Measurements from ENCODE around the gene SLC16A2.
"Not testable (repeated sequence)": the region's sequence is repeated elsewhere in the genome, so short reads cannot be mapped to it uniquely, and the experiment has no call there.

Gene SLC16A2

GRCh38 chrX:74449322-74449936 is 28.1 kb downstream of the SLC16A2 start:
- no peaks in the 10 kb centered on the region for H3K9me3 ChIP-seq (ENCODE audit: control insufficient read depth, low read length)
- H3K36me3 ChIP-seq (ENCODE audit: control insufficient read depth, insufficient read depth, low read length) = no peaks in the 10 kb centered on the region
- H3K4me3 ChIP-seq (ENCODE audit: low read length) = no peak overlapping the region
- H3K4me1 ChIP-seq (ENCODE audit: control insufficient read depth, insufficient read depth, low read length) = no peaks in the 10 kb centered on the region
- H3K9ac ChIP-seq (ENCODE audit: low read length) = no peak overlapping the region
- H3K27me3 ChIP-seq (ENCODE audit: control insufficient read depth, insufficient read depth, low read length) = no peaks in the 10 kb centered on the region

GRCh38 chrX:74449937-74450330 is 28.6 kb downstream of the SLC16A2 start:
- no peak overlapping the region for H3K4me3 ChIP-seq (ENCODE audit: low read length)
- H3K4me1 ChIP-seq (ENCODE audit: control insufficient read depth, insufficient read depth, low read length) = no peaks in the 10 kb centered on the region
- no peaks in the 10 kb centered on the region for H3K27me3 ChIP-seq (ENCODE audit: control insufficient read depth, insufficient read depth, low read length)

GRCh38 chrX:74450803-74451449 is 29.6 kb downstream of the SLC16A2 start:
- no peaks in the 10 kb centered on the region for H3K27me3 ChIP-seq (ENCODE audit: control insufficient read depth, insufficient read depth, low read length)
- H3K36me3 ChIP-seq (ENCODE audit: control insufficient read depth, insufficient read depth, low read length) = no peaks in the 10 kb centered on the region
- H3K9me3 ChIP-seq (ENCODE audit: control insufficient read depth, low read length) = no peaks in the 10 kb centered on the region
- H3K9ac ChIP-seq (ENCODE audit: low read length) = no peak overlapping the region
- H3K4me3 ChIP-seq (ENCODE audit: low read length) = no peak overlapping the region
- no peaks in the 10 kb centered on the region for H3K4me1 ChIP-seq (ENCODE audit: control insufficient read depth, insufficient read depth, low read length)

More at GRCh38 chrX:74449937-74450330, 28.6 kb downstream of the SLC16A2 start:
- Histone ChIP-seq H3K9me3 (ENCODE audit: control insufficient read depth, low read length) (no peaks in the 10 kb centered on the region), H3K9ac (ENCODE audit: low read length) (no peak overlapping the region), H3K36me3 (ENCODE audit: control insufficient read depth, insufficient read depth, low read length) (no peaks in the 10 kb centered on the region)

GRCh38 chrX:74451450-74452198 is 30.3 kb downstream of the SLC16A2 start:
- Histone ChIP-seq H3K27me3 (ENCODE audit: control insufficient read depth, insufficient read depth, low read length) (no peaks in the 10 kb centered on the region), H3K9me3 (ENCODE audit: control insufficient read depth, low read length) (no peaks in the 10 kb centered on the region), H3K9ac (ENCODE audit: low read length) (no peak overlapping the region), H3K4me1 (ENCODE audit: control insufficient read depth, insufficient read depth, low read length) (no peaks in the 10 kb centered on the region), H3K4me3 (ENCODE audit: low read length) (no peak overlapping the region), H3K36me3 (ENCODE audit: control insufficient read depth, insufficient read depth, low read length) (no peaks in the 10 kb centered on the region)

- Histone ChIP-seq H3K9ac (ENCODE audit: low read length) (no peak overlapping the region), H3K36me3 (ENCODE audit: control insufficient read depth, insufficient read depth, low read length) (no peaks in the 10 kb centered on the region), H3K27me3 (ENCODE audit: control insufficient read depth, insufficient read depth, low read length) (no peaks in the 10 kb centered on the region), H3K9me3 (ENCODE audit: control insufficient read depth, low read length) (no peaks in the 10 kb centered on the region), H3K4me1 (ENCODE audit: control insufficient read depth, insufficient read depth, low read length) (no peaks in the 10 kb centered on the region), H3K4me3 (ENCODE audit: low read length) (no peak overlapping the region)
Observed at GRCh38 chrX:74452199-74452481, 30.8 kb downstream of the SLC16A2 start.

- H3K36me3 ChIP-seq (ENCODE audit: control insufficient read depth, insufficient read depth, low read length) = no peaks in the 10 kb centered on the region
- no peaks in the 10 kb centered on the region for H3K27me3 ChIP-seq (ENCODE audit: control insufficient read depth, insufficient read depth, low read length)
- no peak overlapping the region for H3K4me3 ChIP-seq (ENCODE audit: low read length)
- H3K9me3 ChIP-seq (ENCODE audit: control insufficient read depth, low read length) = no peaks in the 10 kb centered on the region
- no peak overlapping the region for H3K9ac ChIP-seq (ENCODE audit: low read length)
- no peaks in the 10 kb centered on the region for H3K4me1 ChIP-seq (ENCODE audit: control insufficient read depth, insufficient read depth, low read length)
Observed at GRCh38 chrX:74453178-74453577, 31.9 kb downstream of the SLC16A2 start.

GRCh38 chrX:74454233-74454632 is 32.9 kb downstream of the SLC16A2 start:
- H3K36me3 ChIP-seq (ENCODE audit: control insufficient read depth, insufficient read depth, low read length); H3K4me3 ChIP-seq (ENCODE audit: low read length); H3K27me3 ChIP-seq (ENCODE audit: control insufficient read depth, insufficient read depth, low read length); H3K9ac ChIP-seq (ENCODE audit: low read length); H3K9me3 ChIP-seq (ENCODE audit: control insufficient read depth, low read length); H3K4me1 ChIP-seq (ENCODE audit: control insufficient read depth, insufficient read depth, low read length): not testable (repeated sequence)

- no peaks in the 10 kb centered on the region for H3K9me3 ChIP-seq (ENCODE audit: control insufficient read depth, low read length)
- no peak overlapping the region for H3K4me3 ChIP-seq (ENCODE audit: low read length)
- H3K4me1 ChIP-seq (ENCODE audit: control insufficient read depth, insufficient read depth, low read length) = no peaks in the 10 kb centered on the region
- no peak overlapping the region for H3K9ac ChIP-seq (ENCODE audit: low read length)
- H3K36me3 ChIP-seq (ENCODE audit: control insufficient read depth, insufficient read depth, low read length) = no peaks in the 10 kb centered on the region
- no peaks in the 10 kb centered on the region for H3K27me3 ChIP-seq (ENCODE audit: control insufficient read depth, insufficient read depth, low read length)
Observed at GRCh38 chrX:74458736-74459135, 37.4 kb downstream of the SLC16A2 start.

- no peaks in the 10 kb centered on the region for H3K36me3 ChIP-seq (ENCODE audit: control insufficient read depth, insufficient read depth, low read length)
- no peaks in the 10 kb centered on the region for H3K27me3 ChIP-seq (ENCODE audit: control insufficient read depth, insufficient read depth, low read length)
- no peaks in the 10 kb centered on the region for H3K9me3 ChIP-seq (ENCODE audit: control insufficient read depth, low read length)
- no peak overlapping the region for H3K9ac ChIP-seq (ENCODE audit: low read length)
- no peak overlapping the region for H3K4me3 ChIP-seq (ENCODE audit: low read length)
- H3K4me1 ChIP-seq (ENCODE audit: control insufficient read depth, insufficient read depth, low read length) = no peaks in the 10 kb centered on the region
Observed at GRCh38 chrX:74461384-74461783, 40.1 kb downstream of the SLC16A2 start.

- Histone ChIP-seq H3K9ac (ENCODE audit: low read length) (no peak overlapping the region), H3K4me1 (ENCODE audit: control insufficient read depth, insufficient read depth, low read length) (no peaks in the 10 kb centered on the region), H3K27me3 (ENCODE audit: control insufficient read depth, insufficient read depth, low read length) (no peaks in the 10 kb centered on the region), H3K36me3 (ENCODE audit: control insufficient read depth, insufficient read depth, low read length) (no peaks in the 10 kb centered on the region), H3K4me3 (ENCODE audit: low read length) (no peak overlapping the region), H3K9me3 (ENCODE audit: control insufficient read depth, low read length) (no peaks in the 10 kb centered on the region)
Observed at GRCh38 chrX:74464722-74465121, 43.4 kb downstream of the SLC16A2 start.

GRCh38 chrX:74465424-74465823 is 44.1 kb downstream of the SLC16A2 start:
- Histone ChIP-seq H3K4me1 (ENCODE audit: control insufficient read depth, insufficient read depth, low read length) (no peaks in the 10 kb centered on the region), H3K4me3 (ENCODE audit: low read length) (no peak overlapping the region), H3K27me3 (ENCODE audit: control insufficient read depth, insufficient read depth, low read length) (no peaks in the 10 kb centered on the region), H3K9ac (ENCODE audit: low read length) (no peak overlapping the region), H3K36me3 (ENCODE audit: control insufficient read depth, insufficient read depth, low read length) (no peaks in the 10 kb centered on the region), H3K9me3 (ENCODE audit: control insufficient read depth, low read length) (no peaks in the 10 kb centered on the region)

- Histone ChIP-seq H3K4me1 (ENCODE audit: control insufficient read depth, insufficient read depth, low read length) (no peaks in the 10 kb centered on the region), H3K4me3 (ENCODE audit: low read length) (no peak overlapping the region), H3K36me3 (ENCODE audit: control insufficient read depth, insufficient read depth, low read length) (no peaks in the 10 kb centered on the region), H3K27me3 (ENCODE audit: control insufficient read depth, insufficient read depth, low read length) (no peaks in the 10 kb centered on the region), H3K9ac (ENCODE audit: low read length) (no peak overlapping the region), H3K9me3 (ENCODE audit: control insufficient read depth, low read length) (no peaks in the 10 kb centered on the region)
Observed at GRCh38 chrX:74467656-74468055, 46.4 kb downstream of the SLC16A2 start.

Data from mucosa of stomach (tissue), 1 donor.